Measurements from ENCODE around the gene C18orf54. TPM values are rescaled to one million over a fixed set of nuclear protein-coding genes. Genes with fewer than 3 reads are reported as not detected.

The C18orf54 gene
- total RNA-seq, 2 experiments from 2014 or later: 10.9 to 11.9 TPM

DNA sequence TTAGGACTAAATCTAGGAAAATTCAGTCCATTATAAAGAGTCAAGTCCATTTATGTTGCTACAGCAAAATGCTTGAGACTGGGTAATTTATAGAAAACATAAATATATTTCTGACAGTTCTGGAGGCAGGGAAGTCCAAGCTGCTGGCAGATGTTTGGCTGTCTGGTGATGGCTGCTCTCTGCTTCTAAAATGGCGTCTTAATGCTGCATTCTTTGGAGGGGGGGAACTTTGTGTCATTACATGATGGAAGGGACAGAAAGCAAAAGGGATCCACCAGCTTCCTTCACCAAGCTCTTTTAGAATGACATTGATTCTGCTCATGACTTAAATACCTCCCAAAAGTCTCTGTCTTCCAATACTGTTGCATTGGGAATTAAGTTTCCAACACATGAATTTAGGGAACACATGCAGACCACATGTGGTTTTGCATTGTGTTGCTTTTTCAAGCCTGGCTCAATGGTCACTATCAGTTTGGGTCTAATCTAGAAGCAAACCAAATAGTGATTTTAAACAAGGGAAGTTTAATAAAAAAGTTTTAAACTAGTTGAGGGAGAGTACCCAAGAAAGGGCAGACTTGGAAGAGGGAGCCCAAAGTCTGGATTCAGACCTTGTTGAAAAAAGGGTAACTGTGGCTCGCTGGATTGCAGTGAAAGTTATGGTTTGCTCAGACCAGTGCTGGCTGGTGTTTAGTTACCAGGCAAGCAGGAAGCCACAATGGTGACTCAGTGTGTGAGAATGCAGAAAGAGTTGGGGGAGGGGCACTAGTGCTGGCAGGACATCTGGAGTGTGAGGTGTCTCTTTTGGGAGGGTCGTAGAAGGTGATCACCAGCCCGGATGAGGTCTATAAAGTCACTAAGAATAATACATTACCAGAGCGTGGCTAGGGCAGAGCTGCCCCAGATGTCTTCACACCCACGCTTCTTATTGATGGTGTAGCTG lies 30.8 kb downstream of the C18orf54 start:
- ATAC-seq (peak; percentile 65), DNase-seq (peak; percentile 61)
- CTCF ChIA-PET: interaction anchor here (1.2 to 2.3 kb wide), 2 partner anchors 165 to 282 kb away, joined by 3 to 5 read pairs; no protein-coding TSS in a partner anchor
- Mint-ChIP-seq H3K27me3 (ENCODE audit: low read depth) (peaks cover 6% of the 10 kb centered on the region), H3K27ac (no peak overlapping the region), H3K4me1 (ENCODE audit: low read depth) (peaks cover 21% of the 10 kb centered on the region), H3K9me3 (ENCODE audit: insufficient read depth) (no peaks in the 10 kb centered on the region), H3K4me3 (peak overlapping the region; percentile 13), H3K36me3 (ENCODE audit: low read depth) (no peaks in the 10 kb centered on the region)
- POLR2A ChIA-PET: interaction anchor here (0.9 kb wide), 1 partner anchor 31 kb away, joined by 5 read pairs; the partner anchor contains the start of genes C18orf54 and STARD6

DNA sequence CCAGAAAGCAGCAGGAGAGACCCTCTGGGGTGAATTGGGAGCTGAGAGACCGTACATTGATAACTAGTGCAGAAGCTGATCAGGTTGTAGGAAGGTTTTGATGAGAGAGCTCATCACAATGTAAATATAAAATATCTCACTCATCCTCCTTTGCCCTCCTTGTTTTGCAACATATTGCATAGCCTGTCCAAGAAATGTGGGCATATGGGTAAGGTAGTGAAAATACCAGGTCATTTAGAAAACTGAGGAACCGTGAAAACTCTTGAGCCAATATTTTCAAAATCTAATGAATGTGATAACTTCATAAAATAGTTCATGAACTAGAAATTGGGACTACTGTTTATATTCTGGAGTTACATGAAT lies 31.4 kb downstream of the C18orf54 start:
- Mint-ChIP-seq H3K4me1 (ENCODE audit: low read depth) (peaks cover 21% of the 10 kb centered on the region), H3K9me3 (ENCODE audit: insufficient read depth) (no peaks in the 10 kb centered on the region), H3K4me3 (no peak overlapping the region), H3K27me3 (ENCODE audit: low read depth) (peaks cover 6% of the 10 kb centered on the region), H3K27ac (no peak overlapping the region), H3K36me3 (ENCODE audit: low read depth) (no peaks in the 10 kb centered on the region)
- ChIA-PET CTCF (interaction anchor here (1.2 kb wide), 1 partner anchor 282 kb away, joined by 3 read pairs; no protein-coding TSS in a partner anchor), POLR2A (interaction anchor here (0.9 kb wide), 1 partner anchor 31 kb away, joined by 5 read pairs; the partner anchor contains the start of genes C18orf54 and STARD6)
- ATAC-seq (peak; percentile 20), DNase-seq (no peak)

DNA sequence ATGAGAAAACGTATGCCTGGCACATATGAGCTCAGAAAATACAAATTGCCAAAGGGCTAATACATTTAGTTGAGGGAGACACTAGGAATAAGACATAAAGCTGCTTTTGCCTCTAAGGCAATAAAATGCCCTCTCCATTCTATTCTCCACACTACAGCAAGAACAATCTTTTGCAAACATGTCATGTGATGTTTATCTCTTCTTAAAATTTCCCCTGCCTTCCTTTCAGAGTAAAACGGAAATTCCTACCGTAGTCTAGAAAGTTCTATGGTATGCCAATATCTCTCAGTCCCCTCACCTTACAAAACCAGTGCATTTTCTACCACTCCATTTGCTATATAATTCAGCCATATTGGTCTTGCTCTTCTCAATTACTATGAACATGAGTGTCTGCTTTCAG lies 33.1 kb downstream of the C18orf54 start:
- H3K9me3 Mint-ChIP-seq (ENCODE audit: insufficient read depth): no peaks in the 10 kb centered on the region
- H3K36me3 Mint-ChIP-seq (ENCODE audit: low read depth): no peaks in the 10 kb centered on the region
- ATAC-seq (no peak), DNase-seq (no peak)
- no peak overlapping the region for H3K4me3 Mint-ChIP-seq
- no peak overlapping the region for H3K27ac Mint-ChIP-seq
- peaks cover 21% of the 10 kb centered on the region for H3K4me1 Mint-ChIP-seq (ENCODE audit: low read depth)
- H3K27me3 Mint-ChIP-seq (ENCODE audit: low read depth): peaks cover 8% of the 10 kb centered on the region
- ChIA-PET CTCF (interaction anchor here (0.9 to 1.1 kb wide), 4 partner anchors 15 to 280 kb away, joined by 3 to 6 read pairs (median 4); partner anchors contain the start of genes C18orf54 and STARD6), POLR2A (interaction anchor here (0.7 kb wide), 1 partner anchor 667 kb away, joined by 3 read pairs; no protein-coding TSS in a partner anchor)

DNA sequence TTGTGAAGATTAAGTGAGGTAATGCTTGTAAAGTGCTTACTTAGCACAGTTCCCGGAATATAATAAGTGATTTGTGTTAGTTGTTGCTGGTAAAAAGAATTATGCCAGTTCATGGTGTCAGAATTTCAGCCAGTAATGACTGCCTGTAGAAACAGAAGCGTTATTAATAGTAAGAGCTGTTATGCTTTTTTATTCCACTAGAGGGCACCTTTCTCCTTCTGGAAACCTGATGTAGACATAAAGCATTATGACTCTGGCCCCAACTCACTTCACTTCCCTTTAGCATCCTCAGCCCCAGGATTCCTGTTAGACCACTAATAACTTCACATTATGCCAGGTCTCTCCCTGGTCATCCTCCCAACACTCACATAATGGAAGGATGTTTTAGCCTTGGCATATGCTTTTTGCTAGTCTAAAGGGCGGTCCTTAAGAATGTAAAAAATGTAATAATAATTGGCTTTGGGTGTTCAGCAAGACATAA lies 34.9 kb downstream of the C18orf54 start:
- Mint-ChIP-seq H3K9me3 (ENCODE audit: insufficient read depth) (no peaks in the 10 kb centered on the region), H3K27ac (no peak overlapping the region), H3K36me3 (ENCODE audit: low read depth) (no peaks in the 10 kb centered on the region), H3K27me3 (ENCODE audit: low read depth) (peaks cover 15% of the 10 kb centered on the region), H3K4me1 (ENCODE audit: low read depth) (peaks cover 20% of the 10 kb centered on the region), H3K4me3 (no peak overlapping the region)
- peak; percentile 73 for ATAC-seq
- DNase-seq: no peak
- ChIA-PET CTCF (interaction anchor here (0.8 to 2.8 kb wide), 20 partner anchors 11 to 591 kb away, joined by 3 to 9 read pairs (median 4); partner anchors contain the start of genes C18orf54 and STARD6), POLR2A (interaction anchor here (1.2 kb wide), 1 partner anchor 35 kb away, joined by 4 read pairs; the partner anchor contains the start of genes C18orf54 and STARD6)

DNA sequence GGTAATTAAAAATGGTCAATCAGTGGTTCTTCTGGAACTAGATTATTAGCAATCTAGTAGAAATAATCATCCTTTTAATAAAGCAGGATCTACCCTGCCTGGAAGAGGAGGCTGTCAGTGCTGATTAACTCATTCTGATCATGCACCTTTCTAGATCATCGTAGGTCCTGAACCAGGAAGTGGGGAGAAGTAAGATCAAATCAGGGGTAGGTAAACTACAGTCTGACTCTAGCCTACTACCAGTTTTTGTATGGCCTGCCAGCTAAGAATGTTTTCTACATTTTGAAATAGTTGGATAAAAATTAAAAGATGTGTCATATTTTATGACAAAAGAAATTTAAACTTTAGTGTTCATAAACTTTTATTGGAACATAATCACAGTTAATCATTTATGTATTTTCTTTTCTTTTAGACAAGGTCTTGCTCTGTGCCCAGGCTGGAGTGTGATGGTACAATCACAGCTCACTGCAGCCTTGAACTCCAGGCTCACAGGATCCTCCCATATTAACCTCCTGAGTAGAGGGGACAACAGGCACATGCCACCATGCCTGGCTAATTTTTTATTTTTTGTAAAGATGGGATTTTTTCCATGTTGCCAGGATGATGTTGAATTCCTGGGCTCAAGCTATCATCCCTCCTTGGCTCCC lies 36.1 kb downstream of the C18orf54 start:
- ChIA-PET POLR2A (no interaction called here), CTCF (interaction anchor here (2.1 to 2.8 kb wide), 2 partner anchors 36 to 277 kb away, joined by 5 to 9 read pairs; partner anchors contain the start of genes C18orf54 and STARD6)
- Mint-ChIP-seq H3K27me3 (ENCODE audit: low read depth) (peaks cover 18% of the 10 kb centered on the region), H3K36me3 (ENCODE audit: low read depth) (no peaks in the 10 kb centered on the region), H3K4me1 (ENCODE audit: low read depth) (peaks cover 9% of the 10 kb centered on the region), H3K4me3 (no peak overlapping the region), H3K9me3 (ENCODE audit: insufficient read depth) (no peaks in the 10 kb centered on the region), H3K27ac (no peak overlapping the region)
- no peak for ATAC-seq
- DNase-seq: no peak

DNA sequence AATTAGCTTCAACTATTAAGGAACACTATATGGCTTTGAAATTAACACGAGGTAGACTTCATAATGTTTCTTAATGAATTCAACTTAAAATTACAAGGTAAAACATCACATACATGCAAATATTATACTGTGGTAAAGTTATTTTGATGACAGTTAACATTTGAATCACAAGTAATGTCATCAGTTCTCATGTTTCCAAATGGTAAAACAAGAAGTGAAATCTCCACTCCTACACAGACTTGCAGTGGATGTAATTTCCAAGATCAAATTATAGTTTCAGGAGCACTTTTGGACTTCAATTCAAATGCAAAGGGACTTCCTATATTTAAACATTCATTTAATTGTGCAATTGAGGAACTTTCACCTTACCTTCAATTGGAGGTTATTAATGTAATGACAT lies 39.1 kb downstream of the C18orf54 start:
- no peak overlapping the region for H3K27ac Mint-ChIP-seq
- no peaks in the 10 kb centered on the region for H3K4me1 Mint-ChIP-seq (ENCODE audit: low read depth)
- H3K9me3 Mint-ChIP-seq (ENCODE audit: insufficient read depth): no peaks in the 10 kb centered on the region
- H3K27me3 Mint-ChIP-seq (ENCODE audit: low read depth): peaks cover 14% of the 10 kb centered on the region
- ATAC-seq: no peak
- POLR2A ChIA-PET: no interaction called here
- CTCF ChIA-PET: no interaction called here
- no peak for DNase-seq
- no peak overlapping the region for H3K4me3 Mint-ChIP-seq
- no peaks in the 10 kb centered on the region for H3K36me3 Mint-ChIP-seq (ENCODE audit: low read depth)

DNA sequence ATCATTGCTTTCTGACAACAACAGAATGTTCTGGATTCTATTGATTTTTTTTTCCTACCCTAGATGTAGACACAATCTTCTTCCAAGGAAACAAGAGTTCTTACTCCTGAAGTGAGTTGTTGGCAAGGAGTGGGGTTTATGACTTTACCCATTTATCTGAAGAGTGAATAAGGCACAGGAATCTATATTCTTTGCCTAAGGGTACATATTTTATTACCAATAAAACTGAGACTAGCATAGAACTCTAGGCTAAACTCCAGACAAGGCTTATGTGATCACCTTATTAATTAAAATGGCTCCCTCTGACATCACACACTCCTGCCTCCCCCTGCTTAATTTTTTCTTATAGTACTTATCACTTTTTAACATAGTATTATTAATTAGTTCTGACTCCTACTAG lies 47.6 kb downstream of the C18orf54 start:
- no peaks in the 10 kb centered on the region for H3K4me1 Mint-ChIP-seq (ENCODE audit: low read depth)
- H3K36me3 Mint-ChIP-seq (ENCODE audit: low read depth): no peaks in the 10 kb centered on the region
- no peak for ATAC-seq
- ChIA-PET CTCF (no interaction called here), POLR2A (no interaction called here)
- H3K27me3 Mint-ChIP-seq (ENCODE audit: low read depth): peaks cover 14% of the 10 kb centered on the region
- H3K9me3 Mint-ChIP-seq (ENCODE audit: insufficient read depth): no peaks in the 10 kb centered on the region
- DNase-seq: no peak
- H3K27ac Mint-ChIP-seq: no peak overlapping the region
- H3K4me3 Mint-ChIP-seq: no peak overlapping the region

DNA sequence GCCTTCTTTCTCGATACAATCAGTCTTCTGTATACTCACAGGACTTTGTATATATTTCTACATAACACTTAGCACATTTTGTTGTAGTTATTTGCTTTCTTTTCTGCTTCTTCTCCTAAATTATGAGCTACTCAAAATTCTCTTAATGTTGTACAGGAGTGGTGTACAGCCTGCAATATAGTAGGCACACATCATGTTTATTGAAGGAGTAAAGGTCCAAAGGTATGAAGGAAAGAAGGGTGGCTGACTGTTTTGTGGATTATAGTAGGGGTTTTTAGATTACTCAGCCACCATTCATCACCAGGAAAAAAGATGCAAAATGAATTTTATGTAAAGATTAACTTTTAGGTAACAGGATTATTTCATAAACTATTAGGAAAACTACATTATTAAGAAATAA lies 54.1 kb downstream of the C18orf54 start:
- ChIA-PET CTCF (interaction anchor here (1.5 kb wide), 1 partner anchor 19 kb away, joined by 4 read pairs; no protein-coding TSS in a partner anchor), POLR2A (no interaction called here)
- Mint-ChIP-seq H3K4me3 (no peak overlapping the region), H3K36me3 (ENCODE audit: low read depth) (no peaks in the 10 kb centered on the region), H3K9me3 (ENCODE audit: insufficient read depth) (no peaks in the 10 kb centered on the region), H3K27ac (no peak overlapping the region), H3K27me3 (ENCODE audit: low read depth) (peaks cover 7% of the 10 kb centered on the region), H3K4me1 (ENCODE audit: low read depth) (no peaks in the 10 kb centered on the region)
- ATAC-seq: no peak
- DNase-seq: no peak

DNA sequence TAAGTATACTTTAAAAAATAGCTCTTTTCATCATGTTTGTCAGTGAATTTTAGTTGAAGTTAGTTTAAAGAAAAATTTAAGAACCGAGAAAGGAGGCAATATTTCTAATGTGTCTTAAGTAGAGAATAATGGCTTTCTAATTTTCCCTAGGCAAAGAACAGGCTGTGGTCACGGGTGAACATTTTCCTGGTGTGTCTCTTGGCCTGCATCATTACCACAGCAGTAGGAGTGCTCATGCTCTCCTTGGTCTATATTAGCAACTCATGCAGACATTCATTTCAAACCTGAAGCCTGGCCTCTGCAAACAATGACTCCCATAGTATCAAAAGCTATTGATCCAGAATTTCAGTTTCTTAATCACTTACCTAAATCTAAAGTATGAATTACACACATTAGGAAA lies 57.4 kb downstream of the C18orf54 start:
- ATAC-seq (no peak), DNase-seq (no peak)
- Mint-ChIP-seq H3K9me3 (ENCODE audit: insufficient read depth) (no peaks in the 10 kb centered on the region), H3K4me3 (no peak overlapping the region), H3K36me3 (ENCODE audit: low read depth) (no peaks in the 10 kb centered on the region), H3K4me1 (ENCODE audit: low read depth) (no peaks in the 10 kb centered on the region), H3K27ac (no peak overlapping the region), H3K27me3 (ENCODE audit: low read depth) (peaks cover 9% of the 10 kb centered on the region)
- POLR2A ChIA-PET: interaction anchor here (0.6 kb wide), 2 partner anchors 16 to 21 kb away, joined by 3 read pairs; no protein-coding TSS in a partner anchor
- CTCF ChIA-PET: no interaction called here

DNA sequence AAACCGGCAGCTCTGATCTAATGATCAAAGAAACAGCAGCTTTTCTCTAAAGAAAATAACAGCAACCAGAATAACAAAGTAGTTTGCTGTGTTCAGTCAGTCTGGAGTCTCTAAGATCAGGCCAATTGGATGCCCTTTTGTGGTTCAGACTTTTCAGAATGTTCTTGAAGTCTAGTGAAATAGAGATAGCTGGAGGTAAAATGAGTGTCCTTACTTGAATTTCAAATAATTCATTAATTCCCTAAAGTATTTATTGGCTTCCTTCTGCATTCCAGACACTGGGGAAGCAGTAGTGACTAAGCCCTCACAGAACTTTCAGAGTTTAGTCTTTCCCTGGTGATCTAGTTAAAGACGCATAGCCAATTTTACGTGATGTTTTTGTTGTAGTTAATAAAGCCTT lies 58.7 kb downstream of the C18orf54 start:
- Mint-ChIP-seq H3K27me3 (ENCODE audit: low read depth) (peaks cover 9% of the 10 kb centered on the region), H3K27ac (no peak overlapping the region), H3K4me1 (ENCODE audit: low read depth) (no peaks in the 10 kb centered on the region), H3K9me3 (ENCODE audit: insufficient read depth) (no peaks in the 10 kb centered on the region), H3K36me3 (ENCODE audit: low read depth) (no peaks in the 10 kb centered on the region), H3K4me3 (no peak overlapping the region)
- no peak for ATAC-seq
- CTCF ChIA-PET: no interaction called here
- DNase-seq: no peak
- POLR2A ChIA-PET: no interaction called here

DNA sequence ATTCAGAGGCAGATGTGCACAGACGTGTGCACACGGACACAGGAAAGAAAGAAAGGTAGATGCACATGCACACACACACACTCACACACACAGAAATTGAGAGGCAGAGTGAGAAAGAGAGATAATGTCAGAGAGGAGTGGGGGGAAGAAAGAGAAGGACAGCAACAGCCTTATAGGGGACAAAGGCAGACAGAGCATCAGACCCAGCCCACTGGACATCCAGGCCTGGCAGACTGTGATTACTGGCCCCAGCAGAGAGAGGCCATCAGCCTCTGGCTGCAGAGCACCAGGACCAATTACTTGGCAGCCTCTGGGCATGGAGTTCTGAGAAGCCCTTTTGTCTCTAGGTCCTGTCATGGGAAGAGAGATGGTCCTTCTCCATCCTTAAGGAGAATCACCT lies 66.1 kb downstream of the C18orf54 start:
- H3K27ac Mint-ChIP-seq: no peak overlapping the region
- H3K4me3 Mint-ChIP-seq: no peak overlapping the region
- CTCF ChIA-PET: no interaction called here
- H3K4me1 Mint-ChIP-seq (ENCODE audit: low read depth): no peaks in the 10 kb centered on the region
- no peaks in the 10 kb centered on the region for H3K9me3 Mint-ChIP-seq (ENCODE audit: insufficient read depth)
- H3K27me3 Mint-ChIP-seq (ENCODE audit: low read depth): peaks cover 16% of the 10 kb centered on the region
- ATAC-seq (no peak), DNase-seq (no peak)
- POLR2A ChIA-PET: no interaction called here
- H3K36me3 Mint-ChIP-seq (ENCODE audit: low read depth): no peaks in the 10 kb centered on the region
